NCI-H69 (cell line): ENCODE results near the gene SORCS2.
A peak's percentile ranks its signal among the peaks of the same experiment; 100 is the strongest.

Experiments used
- DNase-seq: peaks from one replicate; lab custom pipeline; 2025; lab: John Stamatoyannopoulos, UW

SORCS2 gene

GRCh38 chr4:7304436-7304835 is 112.1 kb downstream of the SORCS2 start:
- DNase-seq: no peak

GRCh38 chr4:7306021-7306965 is 114.0 kb downstream of the SORCS2 start:
- DNase-seq: no peak

GRCh38 chr4:7306986-7307385 is 114.6 kb downstream of the SORCS2 start:
- no peak for DNase-seq

GRCh38 chr4:7307394-7308099 is 115.2 kb downstream of the SORCS2 start:
- DNase-seq: no peak

- DNase-seq: no peak
Measured at GRCh38 chr4:7309181-7309580, 116.8 kb downstream of the SORCS2 start.

- no peak for DNase-seq
Measured at GRCh38 chr4:7309636-7310390, 117.5 kb downstream of the SORCS2 start.

- DNase-seq: no peak
Measured at GRCh38 chr4:7310451-7310850, 118.1 kb downstream of the SORCS2 start.

GRCh38 chr4:7311205-7311604 is 118.9 kb downstream of the SORCS2 start:
- no peak for DNase-seq

- DNase-seq: no peak
Measured at GRCh38 chr4:7312691-7313090, 120.4 kb downstream of the SORCS2 start.

- DNase-seq: no peak
Measured at GRCh38 chr4:7313347-7313811, 121.0 kb downstream of the SORCS2 start.

GRCh38 chr4:7313991-7314390 is 121.7 kb downstream of the SORCS2 start:
- no peak for DNase-seq

- DNase-seq: no peak
Measured at GRCh38 chr4:7315286-7315685, 122.9 kb downstream of the SORCS2 start.

GRCh38 chr4:7315935-7316334 is 123.6 kb downstream of the SORCS2 start:
- DNase-seq: no peak

- no peak for DNase-seq
Measured at GRCh38 chr4:7319024-7319423, 126.7 kb downstream of the SORCS2 start.

GRCh38 chr4:7320206-7320797 is 128.0 kb downstream of the SORCS2 start:
- DNase-seq: peak; percentile 90

GRCh38 chr4:7322166-7322991 is 130.0 kb downstream of the SORCS2 start:
- DNase-seq: no peak

- no peak for DNase-seq
Measured at GRCh38 chr4:7323461-7323871, 131.1 kb downstream of the SORCS2 start.

GRCh38 chr4:7323872-7324650 is 131.7 kb downstream of the SORCS2 start:
- peak; percentile 97 for DNase-seq

GRCh38 chr4:7324651-7325121 is 132.3 kb downstream of the SORCS2 start:
- DNase-seq: no peak

- no peak for DNase-seq
Measured at GRCh38 chr4:7325541-7325940, 133.2 kb downstream of the SORCS2 start.
